ENCODE results near the gene ERAL1. TPM values are rescaled to one million over a fixed set of nuclear protein-coding genes. Genes with fewer than 3 reads are reported as not detected.

Gene ERAL1
- total and polyA plus RNA-seq, 4 donors: 28.4 to 39.3 (median 36.9) TPM

GRCh38 chr17:28811651-28812090 is 43.1 kb upstream of the ERAL1 start:
- no peaks in the 10 kb centered on the region for H3K9me3 ChIP-seq (ENCODE audit: control insufficient read depth in 4 of 4, insufficient read depth in 3 of 4, low read length in 3 of 4)
- TF ChIP-seq CTCF (IDR thresholded peaks at IDR 0.05; ENCODE audit: control extremely low read depth, extremely low read depth): no peak
- peak in 2 of 3 donors; percentile 38 to 48 for DNase-seq
- H3K4me3 ChIP-seq: peak overlapping the region; percentile 92
- peak overlapping the region; percentile 33 to 83 for H3K9ac ChIP-seq (ENCODE audit: insufficient read depth in 1 of 2, low read length in 2 of 2)
- no peak for ATAC-seq (ENCODE audit: insufficient read depth, low FRiP score)
- H3K27me3 ChIP-seq (ENCODE audit: control insufficient read depth in 3 of 3, insufficient read depth in 3 of 3, low read length in 2 of 3): no peaks in the 10 kb centered on the region
- H3K27ac ChIP-seq (ENCODE audit: low read depth in 1 of 2, low read length in 1 of 2): peak overlapping the region in 1 of 2 donors; percentile 82
- peaks cover 1 to 25% (median 13%) of the 10 kb centered on the region in 5 donors for H3K4me1 ChIP-seq (ENCODE audit: control insufficient read depth in 5 of 5, insufficient read depth in 5 of 5, low read length in 5 of 5)
- no peaks in the 10 kb centered on the region for H3K36me3 ChIP-seq (ENCODE audit: control insufficient read depth in 4 of 4, insufficient read depth in 4 of 4, low read length in 4 of 4)
- 2 to 4% methylated on average over 6 of the region's 6 CpGs for WGBS, 2 donors

GRCh38 chr17:28812091-28812747 is 42.6 kb upstream of the ERAL1 start:
- no peaks in the 10 kb centered on the region for H3K36me3 ChIP-seq (ENCODE audit: control insufficient read depth in 4 of 4, insufficient read depth in 4 of 4, low read length in 4 of 4)
- no peak for TF ChIP-seq CTCF (IDR thresholded peaks at IDR 0.05; ENCODE audit: control extremely low read depth, extremely low read depth)
- peak overlapping the region; percentile 82 to 86 for H3K27ac ChIP-seq (ENCODE audit: low read depth in 1 of 2, low read length in 1 of 2)
- peak; percentile 98 to 99 (median 98) for DNase-seq
- ATAC-seq (ENCODE audit: insufficient read depth, low FRiP score): peak; percentile 100
- no peaks in the 10 kb centered on the region for H3K9me3 ChIP-seq (ENCODE audit: control insufficient read depth in 4 of 4, insufficient read depth in 3 of 4, low read length in 3 of 4)
- peak overlapping the region; percentile 83 to 87 for H3K9ac ChIP-seq (ENCODE audit: insufficient read depth in 1 of 2, low read length in 2 of 2)
- H3K4me3 ChIP-seq: peak overlapping the region; percentile 92
- WGBS, 2 donors: 0% methylated on average over 37 to 47 of the region's 47 CpGs
- H3K27me3 ChIP-seq (ENCODE audit: control insufficient read depth in 3 of 3, insufficient read depth in 3 of 3, low read length in 2 of 3): no peaks in the 10 kb centered on the region
- H3K4me1 ChIP-seq (ENCODE audit: control insufficient read depth in 5 of 5, insufficient read depth in 5 of 5, low read length in 5 of 5): peaks cover 1 to 24% (median 13%) of the 10 kb centered on the region in 5 donors

- H3K4me3 ChIP-seq: peak overlapping the region; percentile 70
- WGBS, 2 donors: 0% methylated on average over 4 to 10 of the region's 10 CpGs
- H3K9ac ChIP-seq (ENCODE audit: insufficient read depth in 1 of 2, low read length in 2 of 2): peak overlapping the region; percentile 83 to 87
- DNase-seq (no peak), ATAC-seq (ENCODE audit: insufficient read depth, low FRiP score) (no peak)
- H3K36me3 ChIP-seq (ENCODE audit: control insufficient read depth in 4 of 4, insufficient read depth in 4 of 4, low read length in 4 of 4): no peaks in the 10 kb centered on the region
- TF ChIP-seq CTCF (IDR thresholded peaks at IDR 0.05; ENCODE audit: control extremely low read depth, extremely low read depth): no peak
- H3K27me3 ChIP-seq (ENCODE audit: control insufficient read depth in 3 of 3, insufficient read depth in 3 of 3, low read length in 2 of 3): no peaks in the 10 kb centered on the region
- peaks cover 1 to 18% (median 10%) of the 10 kb centered on the region in 5 donors for H3K4me1 ChIP-seq (ENCODE audit: control insufficient read depth in 5 of 5, insufficient read depth in 5 of 5, low read length in 5 of 5)
- no peaks in the 10 kb centered on the region for H3K9me3 ChIP-seq (ENCODE audit: control insufficient read depth in 4 of 4, insufficient read depth in 3 of 4, low read length in 3 of 4)
- peak overlapping the region; percentile 82 to 86 for H3K27ac ChIP-seq (ENCODE audit: low read depth in 1 of 2, low read length in 1 of 2)
Observed at GRCh38 chr17:28812748-28813377, 42.0 kb upstream of the ERAL1 start.

All from lung (tissue), 12 donors.